WTC11 (cell line): ENCODE measurements around the gene ATG14.

Experiments
- ATF2 ChIP-seq: sonication (generic); formaldehyde crosslinking; IDR thresholded peaks from 2 replicates; pipeline ENCODE4 v1.8.1; 2022; ENCODE audit warnings: low read depth, missing genetic modification reagents, borderline replicate concordance
- ATF3 ChIP-seq: sonication (generic); formaldehyde crosslinking; conservative IDR thresholded peaks from 2 replicates; pipeline ENCODE4 v1.8.1; 2022; ENCODE audit warnings: mild to moderate bottlenecking, missing genetic modification reagents
- ELF4 ChIP-seq: sonication (generic); formaldehyde crosslinking; IDR thresholded peaks from 2 replicates; pipeline ENCODE4 v1.8.1; 2022; ENCODE audit warnings: low read depth, mild to moderate bottlenecking, moderate library complexity, missing genetic modification reagents
- FOXP1 ChIP-seq: sonication (generic); formaldehyde crosslinking; IDR thresholded peaks from 2 replicates; pipeline ENCODE4 v1.8.0; 2022; ENCODE audit warnings: missing genetic modification reagents, mild to moderate bottlenecking, moderate library complexity, borderline replicate concordance
- FOXP4 ChIP-seq: sonication (generic); formaldehyde crosslinking; IDR thresholded peaks from 2 replicates; pipeline ENCODE4 v1.8.0; 2022; ENCODE audit warnings: mild to moderate bottlenecking, missing genetic modification reagents
- IRF1 ChIP-seq: sonication (generic); formaldehyde crosslinking; IDR thresholded peaks from 2 replicates; pipeline ENCODE4 v1.8.0; 2023; ENCODE audit warnings: missing genetic modification reagents
- MAX ChIP-seq: sonication (generic); formaldehyde crosslinking; IDR thresholded peaks from 2 replicates; pipeline ENCODE4 v1.8.0; 2022; ENCODE audit warnings: mild to moderate bottlenecking, missing genetic modification reagents
- NR3C1 ChIP-seq: sonication (generic); formaldehyde crosslinking; conservative IDR thresholded peaks from 2 replicates; pipeline ENCODE4 v1.8.1; 2023; ENCODE audit warnings: low read depth, mild to moderate bottlenecking, missing genetic modification reagents
- SMAD4 ChIP-seq: sonication (generic); formaldehyde crosslinking; IDR thresholded peaks from 2 replicates; pipeline ENCODE4 v1.8.0; 2022; ENCODE audit warnings: mild to moderate bottlenecking, missing genetic modification reagents
- TF ChIP-seq, protein P1 (sequence below): fragments of 200-600 bp; IDR thresholded peaks from 2 replicates; pipeline ENCODE4 v1.8.0; 2022; ENCODE audit warnings: antibody characterized with exemption
- TF ChIP-seq, protein P2 (sequence below): sonication (generic); formaldehyde crosslinking; IDR thresholded peaks from 2 replicates; pipeline ENCODE4 v1.8.1; 2022; ENCODE audit warnings: missing genetic modification reagents, borderline replicate concordance

DNA sequence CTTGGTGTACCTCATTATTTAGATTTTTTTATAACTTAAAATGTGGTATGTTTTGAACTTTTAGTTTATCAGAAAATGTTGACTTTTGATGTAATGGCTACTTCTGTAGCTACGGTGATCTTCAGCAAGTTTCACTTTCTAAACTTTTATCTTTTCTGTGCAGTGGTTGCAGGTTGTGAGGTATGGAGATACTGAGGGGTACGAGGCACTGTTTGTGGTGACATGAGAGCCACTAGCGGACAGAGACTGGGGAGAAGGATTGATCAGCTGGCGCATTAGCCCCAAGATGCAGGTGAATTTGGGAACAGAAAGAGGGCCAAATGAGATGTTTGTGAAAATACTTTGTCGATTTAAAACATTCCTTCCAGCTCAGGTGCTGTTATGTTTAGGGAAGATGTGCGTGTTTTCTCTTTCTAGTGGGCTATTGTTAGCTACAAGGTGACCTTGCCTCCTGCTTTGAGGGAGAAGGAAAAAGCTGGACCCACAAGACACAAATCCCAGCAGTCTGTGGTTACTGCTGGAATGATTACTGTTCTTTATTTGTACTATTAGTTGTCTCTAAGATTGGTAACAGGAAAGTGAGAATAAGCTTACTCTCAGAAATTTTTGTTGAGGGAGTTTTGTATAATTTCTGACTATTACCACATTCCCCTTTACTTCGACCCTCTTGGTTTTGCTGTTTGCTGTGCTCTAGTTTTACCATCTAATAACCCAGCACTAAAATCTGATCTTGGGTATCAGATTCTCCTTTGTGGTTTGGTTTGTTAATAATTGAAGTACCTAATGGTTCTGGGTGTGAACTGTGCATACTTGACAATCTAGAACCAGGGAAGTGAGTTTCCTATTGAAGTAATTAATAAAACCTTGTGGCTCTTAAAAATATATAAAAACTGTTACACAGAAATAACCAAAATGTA, 78.7 kb downstream of the ATG14 start:
- TF ChIP-seq, protein P1, sequence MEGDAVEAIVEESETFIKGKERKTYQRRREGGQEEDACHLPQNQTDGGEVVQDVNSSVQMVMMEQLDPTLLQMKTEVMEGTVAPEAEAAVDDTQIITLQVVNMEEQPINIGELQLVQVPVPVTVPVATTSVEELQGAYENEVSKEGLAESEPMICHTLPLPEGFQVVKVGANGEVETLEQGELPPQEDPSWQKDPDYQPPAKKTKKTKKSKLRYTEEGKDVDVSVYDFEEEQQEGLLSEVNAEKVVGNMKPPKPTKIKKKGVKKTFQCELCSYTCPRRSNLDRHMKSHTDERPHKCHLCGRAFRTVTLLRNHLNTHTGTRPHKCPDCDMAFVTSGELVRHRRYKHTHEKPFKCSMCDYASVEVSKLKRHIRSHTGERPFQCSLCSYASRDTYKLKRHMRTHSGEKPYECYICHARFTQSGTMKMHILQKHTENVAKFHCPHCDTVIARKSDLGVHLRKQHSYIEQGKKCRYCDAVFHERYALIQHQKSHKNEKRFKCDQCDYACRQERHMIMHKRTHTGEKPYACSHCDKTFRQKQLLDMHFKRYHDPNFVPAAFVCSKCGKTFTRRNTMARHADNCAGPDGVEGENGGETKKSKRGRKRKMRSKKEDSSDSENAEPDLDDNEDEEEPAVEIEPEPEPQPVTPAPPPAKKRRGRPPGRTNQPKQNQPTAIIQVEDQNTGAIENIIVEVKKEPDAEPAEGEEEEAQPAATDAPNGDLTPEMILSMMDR: no peak
- no peak for TF ChIP-seq SMAD4 (CRISPR knock-in tag)
- TF ChIP-seq, protein P2, sequence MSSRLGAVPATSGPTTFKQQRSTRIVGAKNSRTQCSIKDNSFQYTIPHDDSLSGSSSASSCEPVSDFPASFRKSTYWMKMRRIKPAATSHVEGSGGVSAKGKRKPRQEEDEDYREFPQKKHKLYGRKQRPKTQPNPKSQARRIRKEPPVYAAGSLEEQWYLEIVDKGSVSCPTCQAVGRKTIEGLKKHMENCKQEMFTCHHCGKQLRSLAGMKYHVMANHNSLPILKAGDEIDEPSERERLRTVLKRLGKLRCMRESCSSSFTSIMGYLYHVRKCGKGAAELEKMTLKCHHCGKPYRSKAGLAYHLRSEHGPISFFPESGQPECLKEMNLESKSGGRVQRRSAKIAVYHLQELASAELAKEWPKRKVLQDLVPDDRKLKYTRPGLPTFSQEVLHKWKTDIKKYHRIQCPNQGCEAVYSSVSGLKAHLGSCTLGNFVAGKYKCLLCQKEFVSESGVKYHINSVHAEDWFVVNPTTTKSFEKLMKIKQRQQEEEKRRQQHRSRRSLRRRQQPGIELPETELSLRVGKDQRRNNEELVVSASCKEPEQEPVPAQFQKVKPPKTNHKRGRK (CRISPR knock-in tag): no peak
- no peak for TF ChIP-seq NR3C1
- TF ChIP-seq IRF1: no peak
- TF ChIP-seq MAX (CRISPR knock-in tag): no peak
- no peak for TF ChIP-seq ATF3
- TF ChIP-seq ELF4 (CRISPR knock-in tag): no peak
- no peak for TF ChIP-seq FOXP1 (CRISPR knock-in tag)
- TF ChIP-seq ATF2: no peak
- TF ChIP-seq FOXP4 (CRISPR knock-in tag): no peak
